ENCODE results near the gene NCOA5. TPM values are rescaled to one million over a fixed set of nuclear protein-coding genes. Genes with fewer than 3 reads are reported as not detected.

The NCOA5 gene
- total RNA-seq, 1 experiment from 2014 or later = 55.4 TPM

- Histone ChIP-seq H3K9me3 (ENCODE audit: low read depth, low read length, poor library complexity, severe bottlenecking) (no peaks in the 10 kb centered on the region), H3K27ac (ENCODE audit: low read depth, low read length, poor library complexity, severe bottlenecking) (no peak overlapping the region), H3K27me3 (replicated peaks; ENCODE audit: insufficient read depth, low read depth, low read length, poor library complexity) (no peaks in the 10 kb centered on the region), H3K36me3 (ENCODE audit: insufficient read depth, low read length, poor library complexity, severe bottlenecking) (no peaks in the 10 kb centered on the region), H3K4me3 (ENCODE audit: low read depth, low read length, poor library complexity, severe bottlenecking) (no peak overlapping the region), H3K4me1 (ENCODE audit: insufficient read depth, low read length, poor library complexity, severe bottlenecking) (no peaks in the 10 kb centered on the region)
- DNase-seq (ENCODE audit: low spot score) = no peak
- intact Hi-C loops (cut with micrococcal nuclease; ENCODE audit: unreplicated experiment) = no loop called here
- POLR2A ChIA-PET (ENCODE audit: low non-redundant PET) = no interaction called here
- CTCF ChIA-PET = no interaction called here
- no TSS peak for BruUV-seq (replicated peaks)
- TF ChIP-seq EZH2 (IDR thresholded peaks at IDR 0.05; ENCODE audit: borderline replicate concordance, low read depth, low read length, poor library complexity, severe bottlenecking) (no peak), CTCF (conservative IDR thresholded peaks at IDR 0.05; ENCODE audit: low read depth, low read length) (no peak)
Measured at GRCh38 chr20:46044896-46045295, 44.9 kb downstream of the NCOA5 start.

- Histone ChIP-seq H3K4me1 (ENCODE audit: insufficient read depth, low read length, poor library complexity, severe bottlenecking) (no peaks in the 10 kb centered on the region), H3K27ac (ENCODE audit: low read depth, low read length, poor library complexity, severe bottlenecking) (no peak overlapping the region), H3K9me3 (ENCODE audit: low read depth, low read length, poor library complexity, severe bottlenecking) (no peaks in the 10 kb centered on the region), H3K4me3 (ENCODE audit: low read depth, low read length, poor library complexity, severe bottlenecking) (no peak overlapping the region), H3K36me3 (ENCODE audit: insufficient read depth, low read length, poor library complexity, severe bottlenecking) (no peaks in the 10 kb centered on the region), H3K27me3 (replicated peaks; ENCODE audit: insufficient read depth, low read depth, low read length, poor library complexity) (no peaks in the 10 kb centered on the region)
- ChIA-PET CTCF (interaction anchor here (0.6 kb wide), 1 partner anchor 73 kb away, joined by 5 read pairs; no protein-coding TSS in a partner anchor), POLR2A (ENCODE audit: low non-redundant PET) (no interaction called here)
- no peak for DNase-seq (ENCODE audit: low spot score)
- intact Hi-C loops (cut with micrococcal nuclease; ENCODE audit: unreplicated experiment) = no loop called here
- TF ChIP-seq CTCF (conservative IDR thresholded peaks at IDR 0.05; ENCODE audit: low read depth, low read length) (no peak), EZH2 (IDR thresholded peaks at IDR 0.05; ENCODE audit: borderline replicate concordance, low read depth, low read length, poor library complexity, severe bottlenecking) (no peak)
- no TSS peak for BruUV-seq (replicated peaks)
Measured at GRCh38 chr20:46043556-46043955, 46.2 kb downstream of the NCOA5 start.

- Histone ChIP-seq H3K4me1 (ENCODE audit: insufficient read depth, low read length, poor library complexity, severe bottlenecking) (no peaks in the 10 kb centered on the region), H3K36me3 (ENCODE audit: insufficient read depth, low read length, poor library complexity, severe bottlenecking) (no peaks in the 10 kb centered on the region), H3K27me3 (replicated peaks; ENCODE audit: insufficient read depth, low read depth, low read length, poor library complexity) (no peaks in the 10 kb centered on the region), H3K9me3 (ENCODE audit: low read depth, low read length, poor library complexity, severe bottlenecking) (no peaks in the 10 kb centered on the region), H3K4me3 (ENCODE audit: low read depth, low read length, poor library complexity, severe bottlenecking) (no peak overlapping the region), H3K27ac (ENCODE audit: low read depth, low read length, poor library complexity, severe bottlenecking) (no peak overlapping the region)
- intact Hi-C loops (cut with micrococcal nuclease; ENCODE audit: unreplicated experiment) = no loop called here
- CTCF ChIA-PET = no interaction called here
- TF ChIP-seq EZH2 (IDR thresholded peaks at IDR 0.05; ENCODE audit: borderline replicate concordance, low read depth, low read length, poor library complexity, severe bottlenecking) (no peak), CTCF (conservative IDR thresholded peaks at IDR 0.05; ENCODE audit: low read depth, low read length) (no peak)
- DNase-seq (ENCODE audit: low spot score) = peak; percentile 62
- BruUV-seq (replicated peaks) = no TSS peak
- POLR2A ChIA-PET (ENCODE audit: low non-redundant PET) = no interaction called here
Measured at GRCh38 chr20:46040902-46041535, 48.7 kb downstream of the NCOA5 start.
